Muscle of leg (tissue), 11 donors: ENCODE results near the gene KDM5C. TPM values are rescaled to one million over a fixed set of nuclear protein-coding genes. Genes with fewer than 3 reads are reported as not detected.

Experiments
- DNase-seq: peaks from one replicate; pipeline ENCODE4 v3.0.0; 2013
- H3K27ac ChIP-seq: one replicate; pipeline ENCODE4 v1.5.1; 2013; ENCODE audit warnings: mild to moderate bottlenecking, low read length, control low read depth
- H3K27me3 ChIP-seq: one replicate; pipeline ENCODE4 v1.6.1; 2013; ENCODE audit warnings: low read length; ENCODE audit not compliant: control insufficient read depth, insufficient read depth
- H3K36me3 ChIP-seq: one replicate; pipeline ENCODE4 v1.6.1; 2013; ENCODE audit warnings: low read length; ENCODE audit not compliant: control insufficient read depth, insufficient read depth
- H3K4me1 ChIP-seq: one replicate; pipeline ENCODE4 v1.6.1; 2013; ENCODE audit warnings: low read length; ENCODE audit not compliant: control insufficient read depth, insufficient read depth
- H3K4me3 ChIP-seq: one replicate; pipeline ENCODE4 v1.5.1; 2013; ENCODE audit warnings: low read length, control low read depth
- H3K9me3 ChIP-seq: replicated peaks from 2 replicates; pipeline ENCODE4 v1.6.1; 2013; ENCODE audit warnings: low read depth, low read length; ENCODE audit not compliant: control insufficient read depth
- WGBS: methylation state at CpG from one replicate; pipeline ENCODE4 v1.1.5; 2013; ENCODE audit warnings: missing lambda C conversion rate; ENCODE audit not compliant: insufficient coverage; 5-methylcytosine and 5-hydroxymethylcytosine counted together
- polyA plus RNA-seq, 8 donors: library from polyadenylated mRNA; unstranded; fragments of 120-200 nt; gene quantifications; one replicate each; pipeline versions ENCODE4 v1.2.1 to v1.2.3, GENCODE V29; 2013; ENCODE audit warnings: inconsistent platforms in 1 of 8, low replicate concordance in 1 of 8; ENCODE audit not compliant: insufficient read length in 8 of 8, insufficient read depth in 1 of 8
- total RNA-seq: library from RNA; stranded (reverse); fragments of 120-200 nt; gene quantifications from one replicate; pipeline ENCODE4 v1.2.4, GENCODE V29; 2013

The KDM5C gene
- total and polyA plus RNA-seq, 9 donors, result 27.3 to 48.2 (median 38.0) TPM

- no peak overlapping the region for H3K27ac ChIP-seq
- no peak for DNase-seq
- peaks cover 16% of the 10 kb centered on the region for H3K27me3 ChIP-seq
- H3K4me3 ChIP-seq, result no peak overlapping the region
- no peaks in the 10 kb centered on the region for H3K36me3 ChIP-seq
- no peaks in the 10 kb centered on the region for H3K4me1 ChIP-seq
- H3K9me3 ChIP-seq, result no peaks in the 10 kb centered on the region
- WGBS, result 52% methylated on average over 3 of the region's 7 CpGs
These were observed 61.6 kb downstream of the KDM5C start for GRCh38 chrX:53163436-53163835.

DNA sequence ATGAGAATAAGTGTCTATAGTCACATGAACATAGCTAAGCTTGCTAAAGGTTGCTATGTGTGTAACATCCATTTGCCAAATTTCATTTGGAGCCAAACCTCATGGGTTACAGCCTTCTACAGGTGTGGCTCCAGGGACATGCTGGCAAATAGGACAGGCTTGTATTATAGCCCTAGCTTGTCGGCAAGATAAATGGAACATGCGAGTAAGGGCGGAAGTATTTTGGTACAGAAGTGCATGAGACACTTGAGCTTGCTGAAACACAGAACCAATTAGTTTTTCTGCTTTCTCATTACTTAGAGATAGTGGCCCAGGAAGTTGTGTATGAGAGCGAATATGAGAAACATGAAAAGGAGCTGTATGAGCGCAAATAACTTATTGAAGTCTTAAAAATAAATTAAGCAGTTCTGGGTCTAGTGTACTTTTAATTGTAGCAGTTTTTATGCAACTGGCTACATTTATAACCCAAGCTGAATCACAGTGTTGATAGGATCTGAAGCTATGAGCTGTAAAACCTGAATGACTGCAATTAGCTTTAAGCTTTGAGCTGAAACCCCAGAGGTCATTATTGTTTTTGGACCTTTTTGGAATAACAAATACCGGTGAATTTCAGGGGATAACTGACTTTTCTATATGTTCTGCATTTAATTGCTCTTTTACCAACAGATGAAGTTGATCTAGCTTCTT lies 64.6 kb downstream of the KDM5C start:
- H3K4me3 ChIP-seq, result no peak overlapping the region
- H3K4me1 ChIP-seq, result no peaks in the 10 kb centered on the region
- H3K27me3 ChIP-seq, result peaks cover 18% of the 10 kb centered on the region
- WGBS, result no CpG with 5 or more reads among the region's 6 CpGs
- H3K27ac ChIP-seq, result no peak overlapping the region
- no peaks in the 10 kb centered on the region for H3K9me3 ChIP-seq
- DNase-seq, result no peak
- H3K36me3 ChIP-seq, result no peaks in the 10 kb centered on the region

DNA sequence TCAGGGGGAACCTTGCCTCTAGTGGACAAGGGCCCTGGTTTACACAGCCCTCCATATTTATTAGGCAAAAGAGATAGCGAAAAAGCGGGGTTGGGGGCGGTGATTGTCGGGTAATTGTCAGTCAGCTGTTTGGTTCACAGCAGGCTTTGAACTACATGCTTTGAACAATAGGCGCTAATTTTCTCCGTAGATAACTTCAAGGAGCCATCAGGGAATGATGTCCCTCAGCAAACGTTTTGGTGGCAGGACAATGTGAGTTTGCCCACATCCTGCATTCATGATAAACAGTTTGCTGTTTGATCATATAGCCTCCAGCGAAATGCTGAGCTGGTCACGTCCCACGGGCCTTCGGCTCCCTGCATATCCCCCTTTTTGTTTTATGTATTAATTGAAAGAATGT lies 65.8 kb downstream of the KDM5C start:
- 72% methylated on average over 7 of the region's 11 CpGs for WGBS
- DNase-seq, result no peak
- Histone ChIP-seq H3K4me3 (no peak overlapping the region), H3K9me3 (no peaks in the 10 kb centered on the region), H3K4me1 (no peaks in the 10 kb centered on the region), H3K36me3 (no peaks in the 10 kb centered on the region), H3K27ac (no peak overlapping the region), H3K27me3 (peaks cover 19% of the 10 kb centered on the region)

DNA sequence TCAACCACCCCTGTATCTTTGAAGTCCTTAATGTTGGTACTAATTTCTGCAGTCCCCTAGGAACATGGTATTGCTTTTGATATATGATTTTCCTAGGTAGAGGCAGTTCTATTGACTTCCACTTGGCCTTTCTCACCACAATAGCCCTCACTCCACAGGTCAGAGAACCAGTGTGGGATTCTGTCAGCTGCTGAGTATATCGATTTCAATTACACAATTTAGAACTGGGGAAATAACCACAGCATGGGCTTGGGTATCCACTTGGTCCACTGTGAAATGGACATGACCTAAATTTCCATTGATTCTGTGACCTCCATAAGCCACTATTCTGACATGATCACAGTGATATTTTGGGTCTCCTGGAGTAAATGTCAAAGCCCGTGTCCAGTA lies 68.8 kb downstream of the KDM5C start:
- DNase-seq, result no peak
- Histone ChIP-seq H3K27me3 (peaks cover 12% of the 10 kb centered on the region), H3K36me3 (no peaks in the 10 kb centered on the region), H3K27ac (no peak overlapping the region), H3K4me3 (no peak overlapping the region), H3K4me1 (no peaks in the 10 kb centered on the region), H3K9me3 (no peaks in the 10 kb centered on the region)
- no CpG with 5 or more reads among the region's 2 CpGs for WGBS

DNA sequence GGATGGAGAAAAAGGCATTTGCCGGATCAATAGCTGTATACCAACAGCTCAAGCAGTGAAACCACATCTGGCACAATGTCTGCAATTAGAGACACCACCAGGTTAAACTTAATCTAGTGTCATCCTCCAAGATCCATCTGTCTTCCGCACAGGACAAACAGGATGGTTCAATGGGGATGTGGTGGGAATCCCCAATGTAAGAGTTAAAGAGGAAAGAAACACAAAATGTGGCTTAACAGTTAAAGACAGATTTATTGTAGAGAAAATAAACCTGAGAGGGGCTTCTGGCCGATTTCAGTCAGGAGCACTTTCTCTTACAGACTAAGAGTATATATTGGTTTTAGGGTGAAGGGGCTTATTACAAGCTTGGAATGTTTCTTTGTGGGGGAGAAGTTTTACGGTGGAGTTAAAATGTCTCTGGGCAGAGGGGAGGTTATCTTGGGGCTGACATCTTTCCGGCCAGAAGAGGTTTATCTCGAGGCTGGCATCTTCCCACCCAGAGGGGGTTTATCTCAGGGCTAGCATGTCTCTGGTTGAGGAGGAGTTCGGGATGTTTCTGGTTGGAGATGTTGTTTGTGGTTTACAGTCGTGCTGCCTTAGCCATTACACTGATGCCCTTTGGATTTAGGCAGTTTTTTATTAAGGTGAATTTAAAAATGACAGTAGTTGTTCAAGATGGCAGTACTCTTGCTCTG lies 69.3 kb downstream of the KDM5C start:
- Histone ChIP-seq H3K9me3 (no peaks in the 10 kb centered on the region), H3K4me1 (no peaks in the 10 kb centered on the region), H3K36me3 (no peaks in the 10 kb centered on the region), H3K4me3 (no peak overlapping the region), H3K27ac (no peak overlapping the region), H3K27me3 (peaks cover 12% of the 10 kb centered on the region)
- WGBS, result 86% methylated on average over 3 of the region's 8 CpGs
- DNase-seq, result no peak

- WGBS, result no CpG with 5 or more reads among the region's 1 CpG
- H3K27me3 ChIP-seq, result peaks cover 8% of the 10 kb centered on the region
- H3K36me3 ChIP-seq, result no peaks in the 10 kb centered on the region
- no peaks in the 10 kb centered on the region for H3K4me1 ChIP-seq
- H3K4me3 ChIP-seq, result no peak overlapping the region
- H3K9me3 ChIP-seq, result no peaks in the 10 kb centered on the region
- no peak for DNase-seq
- H3K27ac ChIP-seq, result no peak overlapping the region
These were observed 71.4 kb downstream of the KDM5C start for GRCh38 chrX:53153581-53153980.

Other genes with a start within 250 kb of the KDM5C start
- 4.4 TPM for gene GPR173, start 176.4 kb downstream of the KDM5C start, total RNA-seq
- gene GPR173, start 176.4 kb downstream of the KDM5C start, polyA plus RNA-seq, result 10 to 100 TPM in 2 of 8 donors, 1 to 10 TPM in 6; 5.7 to 11.3 (median 9.2) TPM
- gene TSPYL2, start 142.8 kb downstream of the KDM5C start, total RNA-seq, result 9.5 TPM
- 10 to 100 TPM; 13.2 to 16.5 (median 13.9) TPM for gene TSPYL2, start 142.8 kb downstream of the KDM5C start, polyA plus RNA-seq
- gene KANTR, start 131.1 kb downstream of the KDM5C start, total RNA-seq, result 11.0 TPM
- gene KANTR, start 131.1 kb downstream of the KDM5C start, polyA plus RNA-seq, result 10 to 100 TPM in 2 of 8 donors, 1 to 10 TPM in 6; 4.3 to 18.2 (median 7.8) TPM
- 11.3 TPM for gene IQSEC2, start 56.4 kb upstream of the KDM5C start, total RNA-seq
- 10 to 100 TPM in 7 of 8 donors, 1 to 10 TPM in 1; 8.7 to 19.9 (median 16.0) TPM for gene IQSEC2, start 56.4 kb upstream of the KDM5C start, polyA plus RNA-seq
- gene SMC1A, start 197.4 kb upstream of the KDM5C start, total RNA-seq, result 15.5 TPM
- 10 to 100 TPM; 33.0 to 73.0 (median 47.2) TPM for gene SMC1A, start 197.4 kb upstream of the KDM5C start, polyA plus RNA-seq
- 0.31 TPM for gene RIBC1, start 197.7 kb upstream of the KDM5C start, total RNA-seq
- under 1 TPM; 0.43 to 0.99 (median 0.61) TPM for gene RIBC1, start 197.7 kb upstream of the KDM5C start, polyA plus RNA-seq
- gene HSD17B10, start 209.2 kb upstream of the KDM5C start, total RNA-seq, result 75.1 TPM
- 10 to 100 TPM; 64.7 to 74.1 (median 70.6) TPM for gene HSD17B10, start 209.2 kb upstream of the KDM5C start, polyA plus RNA-seq